ENCODE results near the gene CNOT4. TPM values are rescaled to one million over a fixed set of nuclear protein-coding genes. Genes with fewer than 3 reads are reported as not detected.

CNOT4 gene
- polyA plus RNA-seq, 2 of the 4 experiments (the other 2 are of a cell fraction): 10.0 to 16.4 TPM

DNA sequence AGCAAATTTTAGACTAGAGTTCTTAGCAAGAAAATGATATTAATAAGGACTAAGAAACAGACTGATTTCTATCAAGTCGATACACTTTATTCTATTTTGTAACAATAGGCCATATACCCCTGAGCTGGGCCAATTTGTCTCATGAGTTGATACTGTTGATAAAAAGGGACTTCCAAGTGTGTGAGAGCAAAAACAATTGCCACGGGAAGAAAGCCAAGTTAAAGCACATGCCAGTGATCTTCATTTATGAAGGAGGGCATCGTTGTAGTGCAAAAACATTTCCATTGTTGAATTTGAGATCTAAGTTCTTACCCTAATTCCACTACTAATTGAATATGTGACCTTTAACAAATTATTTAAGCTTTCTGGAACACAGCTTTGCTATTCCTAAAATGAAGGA lies 119.9 kb downstream of the CNOT4 start (continued):
- TF ChIP-seq, protein P1, sequence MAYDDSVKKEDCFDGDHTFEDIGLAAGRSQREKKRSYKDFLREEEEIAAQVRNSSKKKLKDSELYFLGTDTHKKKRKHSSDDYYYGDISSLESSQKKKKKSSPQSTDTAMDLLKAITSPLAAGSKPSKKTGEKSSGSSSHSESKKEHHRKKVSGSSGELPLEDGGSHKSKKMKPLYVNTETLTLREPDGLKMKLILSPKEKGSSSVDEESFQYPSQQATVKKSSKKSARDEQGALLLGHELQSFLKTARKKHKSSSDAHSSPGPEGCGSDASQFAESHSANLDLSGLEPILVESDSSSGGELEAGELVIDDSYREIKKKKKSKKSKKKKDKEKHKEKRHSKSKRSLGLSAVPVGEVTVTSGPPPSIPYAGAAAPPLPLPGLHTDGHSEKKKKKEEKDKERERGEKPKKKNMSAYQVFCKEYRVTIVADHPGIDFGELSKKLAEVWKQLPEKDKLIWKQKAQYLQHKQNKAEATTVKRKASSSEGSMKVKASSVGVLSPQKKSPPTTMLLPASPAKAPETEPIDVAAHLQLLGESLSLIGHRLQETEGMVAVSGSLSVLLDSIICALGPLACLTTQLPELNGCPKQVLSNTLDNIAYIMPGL (CRISPR knock-in tag; IDR thresholded peaks at IDR 0.05; ENCODE audit: borderline replicate concordance): no peak
- TF ChIP-seq, protein P2, sequence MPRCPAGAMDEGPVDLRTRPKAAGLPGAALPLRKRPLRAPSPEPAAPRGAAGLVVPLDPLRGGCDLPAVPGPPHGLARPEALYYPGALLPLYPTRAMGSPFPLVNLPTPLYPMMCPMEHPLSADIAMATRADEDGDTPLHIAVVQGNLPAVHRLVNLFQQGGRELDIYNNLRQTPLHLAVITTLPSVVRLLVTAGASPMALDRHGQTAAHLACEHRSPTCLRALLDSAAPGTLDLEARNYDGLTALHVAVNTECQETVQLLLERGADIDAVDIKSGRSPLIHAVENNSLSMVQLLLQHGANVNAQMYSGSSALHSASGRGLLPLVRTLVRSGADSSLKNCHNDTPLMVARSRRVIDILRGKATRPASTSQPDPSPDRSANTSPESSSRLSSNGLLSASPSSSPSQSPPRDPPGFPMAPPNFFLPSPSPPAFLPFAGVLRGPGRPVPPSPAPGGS (IDR thresholded peaks at IDR 0.05): no peak

DNA sequence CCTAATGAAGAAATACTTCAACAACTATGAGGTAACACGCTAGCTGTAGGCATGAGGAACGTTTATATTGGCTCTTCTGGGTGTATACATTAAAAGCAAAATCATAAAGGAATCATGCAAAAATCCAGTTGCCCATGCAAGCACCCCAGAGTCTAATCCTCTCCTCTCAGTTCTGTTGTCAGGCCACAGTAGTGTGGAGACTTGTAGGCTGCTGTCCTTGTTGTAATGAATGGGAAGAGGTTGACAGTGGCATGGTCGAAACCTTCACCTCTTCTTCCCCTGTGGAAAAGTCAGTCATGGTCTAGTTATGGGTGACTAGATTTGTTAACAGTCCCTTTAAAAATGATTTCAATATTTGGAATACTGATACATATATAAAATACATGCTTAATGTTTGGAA lies 121.3 kb downstream of the CNOT4 start:
- H3K27ac ChIP-seq: no peak overlapping the region
- ATAC-seq (no peak), FAIRE-seq (no peak), DNase-seq (ENCODE audit: low read depth in 1 of 2, low spot score in 1 of 2) (no peak)
- H3K4me2 ChIP-seq: no peak overlapping the region
- no peak overlapping the region for H3K4me3 ChIP-seq
- no peaks in the 10 kb centered on the region for H3K4me1 ChIP-seq
- WGBS (ENCODE audit: missing lambda C conversion rate): 81% methylated on average over 3 of the region's 3 CpGs
- POLR2A ChIA-PET: no interaction called here
- H3K9me3 ChIP-seq: no peaks in the 10 kb centered on the region
- CTCF ChIA-PET: no interaction called here
- TF ChIP-seq EHMT2 (IDR thresholded peaks at IDR 0.05; ENCODE audit: low read depth) (no peak), HOXB13 (CRISPR knock-in tag; IDR thresholded peaks at IDR 0.05; ENCODE audit: low read depth) (no peak), CBX2 (IDR thresholded peaks at IDR 0.05; ENCODE audit: borderline replicate concordance, low read depth) (no peak), HEYL (CRISPR knock-in tag; IDR thresholded peaks at IDR 0.05) (no peak), FOSL2 (IDR thresholded peaks at IDR 0.05) (no peak), FOSL2 (CRISPR knock-in tag; IDR thresholded peaks at IDR 0.05) (no peak), ZSCAN20 (CRISPR knock-in tag; IDR thresholded peaks at IDR 0.05) (no peak), RCOR1 (IDR thresholded peaks at IDR 0.05; ENCODE audit: low read depth, low read length) (no peak), HOXB5 (CRISPR knock-in tag; IDR thresholded peaks at IDR 0.05) (no peak), RNF2 (IDR thresholded peaks at IDR 0.05; ENCODE audit: borderline replicate concordance, low read depth) (no peak)
- TF ChIP-seq, protein P1 (CRISPR knock-in tag; IDR thresholded peaks at IDR 0.05; ENCODE audit: borderline replicate concordance): no peak
- TF ChIP-seq, protein P3, sequence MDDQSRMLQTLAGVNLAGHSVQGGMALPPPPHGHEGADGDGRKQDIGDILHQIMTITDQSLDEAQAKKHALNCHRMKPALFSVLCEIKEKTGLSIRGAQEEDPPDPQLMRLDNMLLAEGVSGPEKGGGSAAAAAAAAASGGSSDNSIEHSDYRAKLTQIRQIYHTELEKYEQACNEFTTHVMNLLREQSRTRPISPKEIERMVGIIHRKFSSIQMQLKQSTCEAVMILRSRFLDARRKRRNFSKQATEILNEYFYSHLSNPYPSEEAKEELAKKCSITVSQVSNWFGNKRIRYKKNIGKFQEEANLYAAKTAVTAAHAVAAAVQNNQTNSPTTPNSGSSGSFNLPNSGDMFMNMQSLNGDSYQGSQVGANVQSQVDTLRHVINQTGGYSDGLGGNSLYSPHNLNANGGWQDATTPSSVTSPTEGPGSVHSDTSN (IDR thresholded peaks at IDR 0.05): no peak

DNA sequence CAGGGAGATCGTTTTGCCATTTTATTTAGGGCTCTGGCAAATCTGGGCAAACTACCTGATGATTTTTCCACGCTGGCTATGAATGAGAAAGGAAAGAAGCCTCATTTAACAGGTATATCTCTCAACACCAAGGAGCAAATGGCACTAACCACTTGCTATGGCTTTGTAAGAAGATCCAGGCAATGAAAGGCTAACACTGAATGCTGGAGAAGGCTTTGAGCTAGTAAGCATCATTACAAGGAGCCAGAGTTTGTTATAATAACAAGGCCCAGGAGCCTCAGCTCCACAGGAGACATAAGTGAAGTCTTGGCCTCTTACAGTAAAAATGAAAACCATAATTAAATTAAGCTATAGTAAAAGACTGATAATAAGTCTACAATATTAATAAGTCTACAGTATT lies 123.1 kb downstream of the CNOT4 start:
- no peak overlapping the region for H3K4me2 ChIP-seq
- no peak for ATAC-seq
- 77% methylated on average over 2 of the region's 2 CpGs for WGBS (ENCODE audit: missing lambda C conversion rate)
- H3K9me3 ChIP-seq: no peaks in the 10 kb centered on the region
- ChIA-PET POLR2A (no interaction called here), CTCF (interaction anchor here (0.8 kb wide), 2 partner anchors 8 to 51 kb away, joined by 3 to 4 read pairs; no protein-coding TSS in a partner anchor)
- FAIRE-seq: no peak
- H3K4me3 ChIP-seq: no peak overlapping the region
- no peaks in the 10 kb centered on the region for H3K4me1 ChIP-seq
- no peak overlapping the region for H3K27ac ChIP-seq
- no peak for DNase-seq (ENCODE audit: low read depth in 1 of 2, low spot score in 1 of 2)
- no peak for TF ChIP-seq FOSB (CRISPR knock-in tag; IDR thresholded peaks at IDR 0.05)
- TF ChIP-seq EHF (CRISPR knock-in tag; IDR thresholded peaks at IDR 0.05): no peak

GRCh38 chr7:135386181-135386580 lies 123.7 kb downstream of the CNOT4 start:
- Histone ChIP-seq H3K4me2 (no peak overlapping the region), H3K4me3 (no peak overlapping the region), H3K4me1 (no peaks in the 10 kb centered on the region), H3K9me3 (no peaks in the 10 kb centered on the region), H3K27ac (no peak overlapping the region)
- no peak for FAIRE-seq
- no peak for ATAC-seq
- no peak for DNase-seq (ENCODE audit: low read depth in 1 of 2, low spot score in 1 of 2)
- ChIA-PET CTCF (interaction anchor here (0.8 kb wide), 2 partner anchors 9 to 51 kb away, joined by 3 to 4 read pairs; no protein-coding TSS in a partner anchor), POLR2A (no interaction called here)
- TF ChIP-seq, protein P4, sequence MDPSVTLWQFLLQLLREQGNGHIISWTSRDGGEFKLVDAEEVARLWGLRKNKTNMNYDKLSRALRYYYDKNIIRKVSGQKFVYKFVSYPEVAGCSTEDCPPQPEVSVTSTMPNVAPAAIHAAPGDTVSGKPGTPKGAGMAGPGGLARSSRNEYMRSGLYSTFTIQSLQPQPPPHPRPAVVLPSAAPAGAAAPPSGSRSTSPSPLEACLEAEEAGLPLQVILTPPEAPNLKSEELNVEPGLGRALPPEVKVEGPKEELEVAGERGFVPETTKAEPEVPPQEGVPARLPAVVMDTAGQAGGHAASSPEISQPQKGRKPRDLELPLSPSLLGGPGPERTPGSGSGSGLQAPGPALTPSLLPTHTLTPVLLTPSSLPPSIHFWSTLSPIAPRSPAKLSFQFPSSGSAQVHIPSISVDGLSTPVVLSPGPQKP (IDR thresholded peaks at IDR 0.05; ENCODE audit: low read depth, low read length): no peak
- no peak for TF ChIP-seq EHMT2 (IDR thresholded peaks at IDR 0.05; ENCODE audit: low read depth)
- no peak for TF ChIP-seq POLR2AphosphoS2 (conservative IDR thresholded peaks at IDR 0.05; ENCODE audit: low read length)
- no peak for TF ChIP-seq RARB (CRISPR knock-in tag; IDR thresholded peaks at IDR 0.05)
- no peak for TF ChIP-seq HOXB5 (CRISPR knock-in tag; IDR thresholded peaks at IDR 0.05)
- TF ChIP-seq ESRRA (IDR thresholded peaks at IDR 0.05; ENCODE audit: borderline replicate concordance, low read length): no peak
- TF ChIP-seq CBX8 (IDR thresholded peaks at IDR 0.05): no peak
- TF ChIP-seq, protein P5, sequence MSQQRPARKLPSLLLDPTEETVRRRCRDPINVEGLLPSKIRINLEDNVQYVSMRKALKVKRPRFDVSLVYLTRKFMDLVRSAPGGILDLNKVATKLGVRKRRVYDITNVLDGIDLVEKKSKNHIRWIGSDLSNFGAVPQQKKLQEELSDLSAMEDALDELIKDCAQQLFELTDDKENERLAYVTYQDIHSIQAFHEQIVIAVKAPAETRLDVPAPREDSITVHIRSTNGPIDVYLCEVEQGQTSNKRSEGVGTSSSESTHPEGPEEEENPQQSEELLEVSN (IDR thresholded peaks at IDR 0.05; ENCODE audit: borderline replicate concordance, low read depth): no peak
- no peak for TF ChIP-seq CHD2 (IDR thresholded peaks at IDR 0.05; ENCODE audit: low read length, partially characterized antibody)
